GM12864 (cell line): ENCODE results near the gene BCAS3.

Experiments
- DNase-seq: peaks from one replicate; pipeline ENCODE4 v3.0.0-alpha.2; 2011; ENCODE audit warnings: low read depth
- H3K4me3 ChIP-seq: 2 replicates; pipeline ENCODE4 v1.5.1; 2011; ENCODE audit warnings: mild to moderate bottlenecking, low read depth, low read length, control low read depth
- TF ChIP-seq, protein P1 (sequence below): IDR thresholded peaks from 2 replicates; pipeline ENCODE4 v1.5.1; 2011; ENCODE audit warnings: low read depth, mild to moderate bottlenecking, moderate library complexity, low read length, control low read depth, inconsistent platforms; ENCODE audit errors: missing control alignments

BCAS3 gene

DNA sequence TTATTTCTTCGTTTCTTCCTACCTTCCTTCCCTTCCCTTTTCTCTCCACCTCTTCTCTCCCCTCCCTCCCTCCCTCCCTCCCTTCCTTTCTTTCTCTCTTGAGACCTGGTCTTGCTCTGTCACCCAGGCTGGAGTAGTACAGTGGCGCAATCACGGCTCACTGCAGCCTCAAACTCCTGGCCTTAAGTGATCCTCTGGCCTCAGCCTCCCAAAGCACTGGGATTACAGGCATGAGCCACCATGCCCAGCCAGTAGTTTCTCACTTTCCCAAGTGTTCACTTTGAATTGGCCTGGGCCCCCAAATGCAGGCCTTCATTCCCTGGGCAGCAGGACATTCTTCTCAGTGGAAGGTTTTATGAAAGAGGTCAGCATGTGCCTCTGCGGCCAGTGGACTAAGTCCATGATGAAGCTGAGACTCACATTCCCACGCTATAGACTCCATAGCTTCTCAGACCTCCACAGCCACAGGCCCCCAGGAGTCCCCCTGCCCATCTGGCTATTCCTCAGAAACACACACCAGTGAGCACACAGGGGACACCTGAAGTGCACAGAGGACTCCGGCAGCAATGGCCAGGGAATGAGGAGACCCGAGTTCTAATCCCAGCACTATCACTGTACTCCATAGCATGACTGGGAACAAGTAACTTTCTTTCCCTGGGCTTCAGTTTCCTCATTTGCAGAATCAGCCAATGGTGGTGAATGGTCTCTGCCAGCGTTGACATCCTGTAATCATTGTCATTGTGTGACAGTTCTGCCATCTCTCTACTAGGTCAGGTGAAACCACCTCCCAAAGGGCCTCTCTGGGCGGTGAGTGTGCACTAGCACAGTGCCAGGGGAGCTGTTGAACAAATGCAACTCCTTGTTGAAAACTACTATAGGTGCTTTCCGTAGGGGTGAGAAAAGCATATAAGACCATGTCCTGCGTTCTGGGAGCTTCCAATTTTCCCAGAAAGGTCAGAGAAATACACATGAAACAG, 652.8 kb downstream of the BCAS3 start:
- no peak overlapping the region for H3K4me3 ChIP-seq
- TF ChIP-seq, protein P1, sequence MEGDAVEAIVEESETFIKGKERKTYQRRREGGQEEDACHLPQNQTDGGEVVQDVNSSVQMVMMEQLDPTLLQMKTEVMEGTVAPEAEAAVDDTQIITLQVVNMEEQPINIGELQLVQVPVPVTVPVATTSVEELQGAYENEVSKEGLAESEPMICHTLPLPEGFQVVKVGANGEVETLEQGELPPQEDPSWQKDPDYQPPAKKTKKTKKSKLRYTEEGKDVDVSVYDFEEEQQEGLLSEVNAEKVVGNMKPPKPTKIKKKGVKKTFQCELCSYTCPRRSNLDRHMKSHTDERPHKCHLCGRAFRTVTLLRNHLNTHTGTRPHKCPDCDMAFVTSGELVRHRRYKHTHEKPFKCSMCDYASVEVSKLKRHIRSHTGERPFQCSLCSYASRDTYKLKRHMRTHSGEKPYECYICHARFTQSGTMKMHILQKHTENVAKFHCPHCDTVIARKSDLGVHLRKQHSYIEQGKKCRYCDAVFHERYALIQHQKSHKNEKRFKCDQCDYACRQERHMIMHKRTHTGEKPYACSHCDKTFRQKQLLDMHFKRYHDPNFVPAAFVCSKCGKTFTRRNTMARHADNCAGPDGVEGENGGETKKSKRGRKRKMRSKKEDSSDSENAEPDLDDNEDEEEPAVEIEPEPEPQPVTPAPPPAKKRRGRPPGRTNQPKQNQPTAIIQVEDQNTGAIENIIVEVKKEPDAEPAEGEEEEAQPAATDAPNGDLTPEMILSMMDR: no peak
- no peak for DNase-seq

DNA sequence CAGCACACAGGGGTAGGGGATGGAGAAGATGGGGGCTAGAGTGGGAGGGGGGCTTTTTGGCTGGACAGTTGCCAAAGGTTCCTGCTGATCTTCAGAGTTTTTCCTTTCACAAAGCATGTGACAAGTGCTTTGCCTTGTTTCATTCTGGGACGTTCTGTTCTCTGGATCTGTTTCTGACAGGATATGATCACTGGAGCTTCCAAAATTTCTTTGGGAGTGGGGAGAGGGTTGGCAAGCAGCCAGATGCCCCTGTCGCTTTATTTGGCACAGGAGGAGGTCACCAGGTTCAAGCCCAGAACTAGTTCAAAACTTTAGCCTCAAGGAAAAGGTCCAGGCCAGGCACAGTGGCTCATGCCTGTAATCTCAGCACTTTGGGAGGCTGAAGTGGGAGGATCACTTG, 653.5 kb downstream of the BCAS3 start:
- TF ChIP-seq, protein P1: no peak
- no peak for DNase-seq
- H3K4me3 ChIP-seq: no peak overlapping the region

DNA sequence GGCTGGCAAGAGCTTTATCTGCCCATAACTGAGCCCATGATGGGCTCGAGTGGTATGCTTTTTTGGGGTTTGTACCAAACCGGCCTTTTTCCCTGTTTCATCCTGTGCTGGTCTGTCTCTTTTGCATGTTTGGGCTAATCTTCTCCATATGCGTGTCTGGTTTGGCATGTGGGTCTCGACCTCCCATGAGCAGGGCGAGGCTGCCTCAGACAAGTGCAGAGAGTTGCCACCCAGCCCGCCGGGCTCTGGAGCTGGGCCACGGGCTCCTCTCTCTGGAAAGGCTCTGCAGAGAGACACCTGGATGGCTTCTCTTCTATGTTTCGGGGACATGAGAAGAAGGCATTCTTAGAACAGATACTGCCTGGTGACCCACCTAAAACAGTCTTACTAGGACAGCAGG, 654.2 kb downstream of the BCAS3 start:
- no peak for DNase-seq
- TF ChIP-seq, protein P1: no peak
- no peak overlapping the region for H3K4me3 ChIP-seq

DNA sequence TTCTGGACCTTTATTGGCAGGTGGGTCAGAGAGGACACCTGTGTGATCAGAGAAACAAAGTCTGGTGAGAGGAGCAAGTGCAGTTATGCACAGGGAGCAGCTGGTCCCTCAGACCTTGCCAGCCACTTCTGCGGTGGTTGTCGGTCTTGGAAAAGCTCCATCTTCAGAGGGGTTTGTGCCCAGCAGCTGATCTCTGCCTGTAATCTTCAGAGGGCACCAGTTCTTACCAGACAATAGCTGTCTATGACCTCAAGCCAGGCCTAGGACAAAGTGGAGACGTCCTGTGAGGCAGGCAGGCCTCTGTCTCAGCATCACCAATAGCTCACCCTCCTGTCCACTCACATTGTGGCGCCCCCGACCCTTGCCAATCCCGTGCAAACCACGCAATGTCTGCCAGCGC, 655.5 kb downstream of the BCAS3 start:
- TF ChIP-seq, protein P1: no peak
- no peak overlapping the region for H3K4me3 ChIP-seq
- DNase-seq: no peak

DNA sequence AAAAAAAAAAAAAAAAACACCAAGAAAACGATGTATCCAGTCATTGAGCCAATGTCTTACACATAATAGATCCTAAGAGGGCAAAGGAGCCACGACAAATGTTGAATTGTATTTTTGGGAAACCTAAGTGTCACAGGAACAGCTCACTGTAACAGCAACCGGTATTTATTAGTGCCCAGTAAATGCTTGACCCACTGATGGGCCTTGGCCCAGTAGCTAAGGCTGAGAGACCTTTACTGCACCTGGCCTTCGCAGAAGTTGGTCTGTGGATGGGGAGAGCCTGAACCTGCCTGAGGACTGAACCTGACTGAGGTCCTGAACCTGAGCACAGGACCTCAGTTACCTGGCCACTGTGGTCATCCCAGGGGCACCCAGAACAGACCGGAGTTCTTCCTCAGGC, 657.0 kb downstream of the BCAS3 start:
- H3K4me3 ChIP-seq: no peak overlapping the region
- no peak for DNase-seq
- TF ChIP-seq, protein P1: no peak

DNA sequence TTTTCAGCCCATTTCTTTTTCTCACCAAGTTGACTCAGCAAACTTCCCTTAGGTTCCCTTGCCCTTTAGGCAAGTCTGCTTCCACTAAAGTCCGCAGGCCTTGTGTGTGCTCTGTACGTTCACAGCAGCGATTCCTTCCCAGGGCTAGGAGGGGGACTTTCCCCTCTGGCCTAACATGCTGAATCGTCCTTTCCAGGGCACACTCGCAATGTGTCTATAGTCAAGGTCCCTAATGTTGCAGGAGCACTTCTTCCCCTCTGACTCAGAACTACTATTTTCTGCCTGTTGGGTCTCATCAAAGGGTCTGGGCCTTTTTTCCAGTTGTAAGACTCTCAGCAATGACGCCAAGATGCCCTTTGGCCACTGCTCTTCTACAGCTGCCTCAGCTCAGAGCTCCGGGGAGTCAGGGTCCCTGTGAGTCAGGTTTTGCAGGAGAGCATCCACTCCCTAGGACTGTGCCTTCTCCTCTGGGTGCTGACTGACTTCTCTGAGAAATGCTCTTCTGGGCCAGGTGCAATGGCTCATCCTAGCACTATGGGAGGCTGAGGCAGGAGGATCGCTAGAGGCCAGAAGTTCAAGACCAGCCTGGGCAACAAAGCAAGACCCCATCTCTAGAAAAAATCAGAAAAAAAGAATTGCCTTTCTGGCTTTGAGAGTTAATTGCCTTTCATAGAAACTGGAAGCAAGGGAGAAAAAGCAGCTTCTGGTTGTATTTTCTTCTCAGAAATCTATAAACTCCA, 657.6 kb downstream of the BCAS3 start:
- TF ChIP-seq, protein P1: no peak
- H3K4me3 ChIP-seq: no peak overlapping the region
- DNase-seq: no peak
